HFF-Myc (cell line): ENCODE measurements around the gene PSMG3.

Source experiments
- DNase-seq: peaks from one replicate; pipeline ENCODE4 v3.0.0-alpha.2; 2011; ENCODE audit warnings: low read depth; ENCODE audit errors: extremely low read depth
- H3K4me3 ChIP-seq: replicated peaks from 2 replicates; pipeline ENCODE4 v1.5.1; 2011; ENCODE audit warnings: low read depth, mild to moderate bottlenecking, control low read depth, low read length
- TF ChIP-seq, protein P1 (sequence below): IDR thresholded peaks from 2 replicates; pipeline ENCODE4 v1.5.1; 2012; ENCODE audit warnings: mild to moderate bottlenecking, low read depth, low read length, control low read depth; ENCODE audit errors: missing control alignments

Gene PSMG3

DNA sequence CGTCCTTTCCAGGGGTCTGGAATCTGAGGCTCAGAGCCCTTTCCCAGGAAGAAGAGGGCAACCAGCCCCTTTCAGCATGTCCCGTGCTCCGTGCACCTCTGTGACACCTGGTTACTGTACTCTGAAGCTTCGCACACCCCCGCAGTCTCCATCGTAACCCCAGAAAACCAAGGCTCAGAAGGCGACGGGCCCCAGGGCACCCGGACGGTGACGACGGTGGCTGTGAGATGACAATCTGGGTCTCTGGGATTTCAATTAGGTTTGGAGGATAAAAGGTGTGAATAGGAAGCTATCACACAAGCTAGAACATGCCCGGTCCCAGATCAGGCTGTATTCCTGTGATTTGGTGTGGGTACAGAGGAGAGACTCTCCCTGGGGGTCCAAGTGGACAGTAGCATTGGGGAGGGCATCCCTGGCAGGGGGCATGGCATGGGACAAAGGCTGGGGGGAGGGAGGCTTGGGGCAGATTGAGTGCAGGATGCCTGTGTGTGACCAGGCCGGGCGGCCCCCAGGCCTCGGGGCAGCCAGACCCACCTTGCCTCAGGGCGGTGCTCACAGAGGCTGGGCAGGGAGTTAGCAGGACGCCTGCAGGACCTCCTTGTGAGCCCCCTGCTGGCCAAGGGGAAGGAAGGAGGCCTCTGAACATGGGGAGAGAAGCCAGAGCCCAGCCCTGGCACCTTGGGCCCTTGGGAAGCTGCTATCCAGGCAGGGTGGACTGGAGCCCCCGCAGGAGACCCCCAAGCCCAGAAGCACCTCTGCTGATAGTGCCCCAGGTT, 23.4 kb upstream of the PSMG3 start:
- TF ChIP-seq, protein P1, sequence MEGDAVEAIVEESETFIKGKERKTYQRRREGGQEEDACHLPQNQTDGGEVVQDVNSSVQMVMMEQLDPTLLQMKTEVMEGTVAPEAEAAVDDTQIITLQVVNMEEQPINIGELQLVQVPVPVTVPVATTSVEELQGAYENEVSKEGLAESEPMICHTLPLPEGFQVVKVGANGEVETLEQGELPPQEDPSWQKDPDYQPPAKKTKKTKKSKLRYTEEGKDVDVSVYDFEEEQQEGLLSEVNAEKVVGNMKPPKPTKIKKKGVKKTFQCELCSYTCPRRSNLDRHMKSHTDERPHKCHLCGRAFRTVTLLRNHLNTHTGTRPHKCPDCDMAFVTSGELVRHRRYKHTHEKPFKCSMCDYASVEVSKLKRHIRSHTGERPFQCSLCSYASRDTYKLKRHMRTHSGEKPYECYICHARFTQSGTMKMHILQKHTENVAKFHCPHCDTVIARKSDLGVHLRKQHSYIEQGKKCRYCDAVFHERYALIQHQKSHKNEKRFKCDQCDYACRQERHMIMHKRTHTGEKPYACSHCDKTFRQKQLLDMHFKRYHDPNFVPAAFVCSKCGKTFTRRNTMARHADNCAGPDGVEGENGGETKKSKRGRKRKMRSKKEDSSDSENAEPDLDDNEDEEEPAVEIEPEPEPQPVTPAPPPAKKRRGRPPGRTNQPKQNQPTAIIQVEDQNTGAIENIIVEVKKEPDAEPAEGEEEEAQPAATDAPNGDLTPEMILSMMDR, result peak; percentile 53
- H3K4me3 ChIP-seq, result no peak overlapping the region
- DNase-seq, result no peak

DNA sequence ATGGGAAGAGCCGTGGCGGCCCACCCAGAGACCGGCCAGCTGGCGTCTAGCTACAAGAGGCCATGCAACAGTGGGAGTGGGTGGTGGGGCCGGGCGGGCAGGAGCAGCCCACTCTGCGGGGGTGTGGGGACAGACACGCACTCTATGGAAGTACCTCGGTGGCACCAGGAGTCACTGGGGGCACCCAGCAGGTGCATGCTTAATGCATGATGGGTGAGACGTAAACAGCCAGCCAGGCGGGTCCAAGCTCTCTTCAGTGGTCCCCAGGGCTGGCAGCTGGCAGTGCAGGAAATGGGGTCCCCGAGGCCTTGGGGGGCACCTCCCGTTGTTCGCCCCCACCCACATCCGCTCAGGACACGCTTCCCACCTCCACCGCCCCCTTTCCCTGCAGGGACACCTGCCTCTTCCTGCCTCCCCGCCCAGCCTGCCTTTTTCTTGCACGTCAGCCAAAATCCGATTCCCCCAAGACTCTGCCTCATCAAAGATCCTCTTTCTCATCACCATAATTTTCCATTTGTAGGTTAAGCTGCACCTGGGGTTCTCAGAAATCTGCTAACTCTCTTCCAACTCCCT, 22.6 kb upstream of the PSMG3 start:
- TF ChIP-seq, protein P1, result no peak
- no peak overlapping the region for H3K4me3 ChIP-seq
- DNase-seq, result no peak

DNA sequence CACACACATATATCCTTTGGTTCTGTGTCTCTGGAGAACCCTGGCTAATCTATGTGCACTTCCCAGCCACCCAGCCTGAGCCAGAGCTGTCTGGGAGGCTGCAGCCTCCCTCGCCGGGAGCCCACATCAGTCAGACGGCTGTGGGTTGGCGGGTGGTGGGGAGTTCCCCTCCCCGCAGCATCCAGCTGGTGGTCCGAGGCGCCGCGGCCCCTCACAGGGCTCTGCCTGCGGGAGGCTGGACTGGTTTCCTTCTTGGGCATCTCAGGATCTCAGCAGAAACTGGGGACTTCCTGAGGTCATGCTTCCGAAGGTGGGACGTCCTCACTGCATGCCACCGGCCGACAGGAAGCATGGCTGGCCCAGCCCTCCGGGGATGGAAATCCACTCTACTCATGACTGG, 22.0 kb upstream of the PSMG3 start:
- TF ChIP-seq, protein P1, result no peak
- no peak for DNase-seq
- no peak overlapping the region for H3K4me3 ChIP-seq

DNA sequence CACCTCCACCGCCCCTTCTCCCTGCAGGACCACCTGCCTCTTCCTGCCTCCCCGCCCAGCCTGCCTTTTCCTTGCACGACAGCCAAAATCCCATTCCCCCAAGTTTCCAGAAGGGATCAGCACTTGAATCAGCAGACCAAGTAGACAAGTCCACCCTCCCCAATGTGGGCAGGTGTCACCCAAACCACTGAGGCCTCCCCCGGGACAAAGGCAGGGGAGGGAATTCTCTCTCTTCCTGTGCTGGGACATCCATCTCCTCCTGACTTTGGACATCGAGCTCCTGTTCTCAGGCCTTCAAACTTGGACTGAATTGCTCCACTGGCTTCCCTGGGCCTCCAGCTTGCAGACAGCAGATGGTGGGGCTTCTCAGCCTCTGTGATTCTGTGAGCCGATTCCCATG, 21.6 kb upstream of the PSMG3 start:
- no peak for DNase-seq
- H3K4me3 ChIP-seq, result no peak overlapping the region
- TF ChIP-seq, protein P1, result no peak

DNA sequence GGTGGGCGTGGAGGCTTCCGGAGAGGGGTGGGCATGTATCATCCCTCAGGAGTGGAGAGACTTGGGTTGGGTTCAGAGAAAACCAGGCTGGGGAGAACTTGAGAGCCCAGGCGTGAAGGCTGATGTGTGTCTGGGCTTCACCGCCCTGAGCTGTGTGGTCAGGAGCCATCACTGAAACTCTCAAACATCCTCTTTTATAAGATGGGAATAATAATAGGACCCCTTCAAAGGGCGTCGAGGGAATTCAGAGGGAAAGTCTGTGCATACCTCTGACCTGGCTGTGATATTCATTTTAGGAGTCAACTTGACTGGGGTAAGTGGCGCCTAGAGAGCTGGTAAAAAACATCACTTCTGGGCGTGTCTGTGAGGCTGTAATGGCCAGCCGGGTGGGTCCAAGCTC, 21.1 kb upstream of the PSMG3 start:
- DNase-seq, result no peak
- no peak overlapping the region for H3K4me3 ChIP-seq
- TF ChIP-seq, protein P1, result no peak

DNA sequence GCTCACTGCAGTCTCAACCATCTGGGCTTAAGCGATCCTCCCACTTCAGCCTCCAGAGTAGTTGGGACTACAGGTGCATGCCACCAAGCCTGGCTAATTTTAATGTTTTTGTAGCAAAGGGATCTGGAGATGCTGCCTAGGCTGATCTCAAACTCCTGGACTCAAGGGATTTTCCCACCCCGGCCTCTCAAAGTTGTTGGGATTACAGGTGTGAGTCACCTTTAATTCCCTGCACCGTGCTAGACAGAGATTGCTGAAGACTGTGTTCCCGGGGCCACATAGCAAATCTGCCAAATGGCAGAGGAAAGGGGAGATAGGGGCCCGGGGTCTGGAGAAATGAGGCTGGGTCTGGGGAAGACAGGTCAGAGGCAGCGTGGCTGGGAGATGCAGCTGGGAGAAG, 20.6 kb upstream of the PSMG3 start:
- TF ChIP-seq, protein P1, result no peak
- no peak for DNase-seq
- no peak overlapping the region for H3K4me3 ChIP-seq

DNA sequence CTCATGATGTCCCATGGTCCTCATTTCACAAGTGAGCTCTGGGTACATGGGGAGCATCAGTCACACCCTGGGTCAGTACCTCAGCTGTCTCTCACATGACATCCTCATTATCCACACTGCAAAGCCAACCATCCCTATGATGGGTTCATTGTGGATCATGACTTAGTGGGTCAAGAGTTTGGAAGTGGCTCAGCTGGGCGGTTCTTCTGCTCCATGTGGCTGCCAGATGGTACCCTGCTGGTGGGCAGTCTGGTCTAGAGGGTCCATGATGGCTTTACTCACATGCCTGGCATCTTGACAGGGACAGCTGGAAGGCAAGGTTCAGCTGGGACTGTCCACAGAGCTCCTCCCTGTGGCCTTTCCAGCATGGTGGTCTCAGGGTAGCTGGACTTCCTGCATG, 19.1 kb upstream of the PSMG3 start:
- DNase-seq, result no peak
- no peak overlapping the region for H3K4me3 ChIP-seq
- TF ChIP-seq, protein P1, result no peak
